KMS-11 (cell line): Measurements from ENCODE around the gene EHD3.
A peak's percentile ranks its signal among the peaks of the same experiment; 100 is the strongest.

Experiments used
- H2AFZ ChIP-seq: fragments of 200-600 bp; sonication (generic); 2 replicates; pipeline ENCODE4 v1.6.1; 2016; ENCODE audit warnings: antibody characterized with exemption, mixed run types, low read depth
- H3K27ac ChIP-seq: fragments of 200-600 bp; sonication (generic); 2 replicates; pipeline ENCODE4 v1.6.1; 2016; ENCODE audit warnings: mild to moderate bottlenecking, mixed run types
- H3K27me3 ChIP-seq: fragments of 200-600 bp; sonication (generic); 2 replicates; pipeline ENCODE4 v1.6.1; 2017; ENCODE audit warnings: mild to moderate bottlenecking, low read depth, mixed run types, moderate library complexity; ENCODE audit not compliant: insufficient read depth
- H3K36me3 ChIP-seq: fragments of 200-600 bp; sonication (generic); 2 replicates; pipeline ENCODE4 v1.6.1; 2017; ENCODE audit warnings: mild to moderate bottlenecking, mixed run types; ENCODE audit not compliant: insufficient read depth
- H3K4me1 ChIP-seq: fragments of 200-600 bp; sonication (generic); 2 replicates; pipeline ENCODE4 v1.6.1; 2016; ENCODE audit warnings: mild to moderate bottlenecking, low read depth, mixed run types; ENCODE audit not compliant: poor library complexity, severe bottlenecking
- H3K4me2 ChIP-seq: fragments of 200-600 bp; sonication (generic); 2 replicates; pipeline ENCODE4 v1.7.0; 2016; ENCODE audit warnings: mild to moderate bottlenecking, mixed run types
- H3K4me3 ChIP-seq: fragments of 200-600 bp; sonication (generic); IDR thresholded peaks from 2 replicates; pipeline ENCODE4 v1.6.1; 2017; ENCODE audit warnings: low read depth, low read length, mixed read lengths; ENCODE audit not compliant: insufficient read depth
- H3K79me2 ChIP-seq: fragments of 200-600 bp; sonication (generic); 2 replicates; pipeline ENCODE4 v1.6.1; 2016; ENCODE audit warnings: low read depth, mixed run types; ENCODE audit not compliant: insufficient read depth
- H3K9ac ChIP-seq: fragments of 200-600 bp; sonication (generic); 2 replicates; pipeline ENCODE4 v1.6.1; 2016; ENCODE audit warnings: mild to moderate bottlenecking, mixed run types
- H4K20me1 ChIP-seq: fragments of 200-600 bp; sonication (generic); 2 replicates; pipeline ENCODE4 v1.6.1; 2016; ENCODE audit warnings: mild to moderate bottlenecking, mixed run types; ENCODE audit not compliant: insufficient read depth
- CTCF ChIP-seq: fragments of 200-600 bp; sonication (generic); conservative IDR thresholded peaks from 2 replicates; pipeline ENCODE4 v1.6.1; 2017; ENCODE audit warnings: low read depth, mild to moderate bottlenecking, antibody characterized with exemption, low read length, moderate library complexity, mixed read lengths

Gene EHD3

GRCh38 chr2:31233741-31234682, at the start of gene EHD3:
Gene EHD3 (plus strand): TSS chr2:31234152. CDS start chr2:31234622, 470 bp downstream.
- H3K4me2 ChIP-seq = peak within 1 kb of the TSS; percentile 83
- H4K20me1 ChIP-seq = no peaks in the 10 kb centered on the region
- peaks cover 8% of the 10 kb centered on the region for H3K4me1 ChIP-seq
- peak within 1 kb of the TSS; percentile 81 for H2AFZ ChIP-seq
- no peaks in the 10 kb centered on the region for H3K79me2 ChIP-seq
- no peak within 1 kb of the TSS; the same call in 1 of the 2 replicates for H3K9ac ChIP-seq
- H3K27ac ChIP-seq = no peak within 1 kb of the TSS
- no peaks in the 10 kb centered on the region for H3K27me3 ChIP-seq
- peak within 1 kb of the TSS; percentile 87 for H3K4me3 ChIP-seq
- TF ChIP-seq CTCF = peak; percentile 77
- no peaks in the 10 kb centered on the region for H3K36me3 ChIP-seq

DNA sequence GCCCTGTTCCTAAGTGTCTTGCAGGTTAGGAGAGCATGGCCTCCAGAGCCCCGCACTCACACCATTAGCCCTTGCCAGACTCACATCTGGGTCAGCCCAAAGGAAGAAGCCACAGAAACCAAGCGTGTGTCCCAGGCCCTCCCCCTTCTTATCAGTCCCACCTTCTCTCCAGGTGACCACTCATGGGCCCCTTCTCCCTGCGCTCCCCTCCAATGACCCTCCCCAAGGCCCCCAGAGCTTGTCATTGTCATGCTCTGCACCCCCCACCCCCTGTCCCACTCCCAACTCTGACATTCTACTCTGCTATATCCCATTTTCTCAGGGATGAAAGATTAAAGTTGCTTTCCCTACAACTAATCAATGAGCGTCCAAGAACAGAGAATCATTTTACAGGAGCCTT, 46.8 kb upstream of the EHD3 start:
- TF ChIP-seq CTCF = no peak
- no peaks in the 10 kb centered on the region for H3K4me1 ChIP-seq
- H3K36me3 ChIP-seq = no peaks in the 10 kb centered on the region
- H3K9ac ChIP-seq = no peak overlapping the region
- H3K4me3 ChIP-seq = no peak overlapping the region
- H3K27me3 ChIP-seq = no peaks in the 10 kb centered on the region
- H3K27ac ChIP-seq = no peak overlapping the region
- no peaks in the 10 kb centered on the region for H4K20me1 ChIP-seq
- no peaks in the 10 kb centered on the region for H3K79me2 ChIP-seq
- no peak overlapping the region for H2AFZ ChIP-seq
- no peak overlapping the region for H3K4me2 ChIP-seq

DNA sequence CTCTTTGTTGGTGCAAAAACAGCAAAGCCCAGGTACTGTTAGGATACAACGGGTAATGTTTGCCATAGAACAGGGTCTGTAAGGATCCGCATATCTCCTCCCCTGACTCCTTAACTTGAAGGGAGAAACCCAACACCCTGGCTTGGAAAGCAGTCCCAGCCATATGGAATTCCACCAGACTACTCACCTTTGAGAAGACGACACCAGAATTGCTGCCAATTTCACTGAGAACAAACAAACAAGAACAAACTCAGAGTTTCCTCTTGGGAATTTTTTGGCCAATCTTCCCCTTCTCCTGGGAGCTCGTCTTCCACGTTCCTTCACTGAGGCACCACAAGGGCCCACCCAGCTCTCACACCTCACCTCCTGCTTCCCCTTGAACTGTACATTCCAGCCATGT, 45.8 kb upstream of the EHD3 start:
- TF ChIP-seq CTCF = no peak
- Histone ChIP-seq H3K4me1 (no peaks in the 10 kb centered on the region), H3K9ac (no peak overlapping the region), H4K20me1 (no peaks in the 10 kb centered on the region), H3K36me3 (no peaks in the 10 kb centered on the region), H3K27ac (no peak overlapping the region), H3K27me3 (no peaks in the 10 kb centered on the region), H3K79me2 (no peaks in the 10 kb centered on the region), H3K4me2 (no peak overlapping the region), H3K4me3 (no peak overlapping the region), H2AFZ (no peak overlapping the region)

GRCh38 chr2:31189141-31189540, 44.8 kb upstream of the EHD3 start:
- Histone ChIP-seq H3K27me3 (no peaks in the 10 kb centered on the region), H3K79me2 (no peaks in the 10 kb centered on the region), H2AFZ (no peak overlapping the region), H3K36me3 (no peaks in the 10 kb centered on the region), H3K9ac (no peak overlapping the region), H4K20me1 (no peaks in the 10 kb centered on the region), H3K4me1 (no peaks in the 10 kb centered on the region), H3K4me2 (no peak overlapping the region), H3K4me3 (no peak overlapping the region), H3K27ac (no peak overlapping the region)
- TF ChIP-seq CTCF = no peak
